Endothelial cell of umbilical vein (primary cell): ENCODE results near the gene OR13C3. TPM values are rescaled to one million over a fixed set of nuclear protein-coding genes. Genes with fewer than 3 reads are reported as not detected.

ENCODE experiments used
- BruUV-seq: library from RNA; stranded (reverse); fragments of 400-500 nt; replicated peaks from 2 replicates; lab custom pipeline; 2021; lab: Mats Ljungman, UMichigan
- CTCF ChIA-PET: fragments of 300-600, 350-600 bp; sonication (Branson Sonifier 250); formaldehyde crosslinking; loops from one replicate; lab custom pipeline; 2021; ENCODE audit warnings: antibody characterized with exemption, inconsistent platforms; lab: Charles Lee
- POLR2A ChIA-PET: fragments of 300-600, 350-600 bp; sonication (Branson Sonifier 250); formaldehyde crosslinking; loops from one replicate; lab custom pipeline; 2021; ENCODE audit warnings: antibody characterized with exemption, inconsistent platforms; lab: Charles Lee
- DNase-seq: peaks from one replicate; pipeline ENCODE4 v3.0.0-alpha.2; 2011; ENCODE audit warnings: low read depth, low spot score
- FAIRE-seq: peaks from 2 replicates; lab custom pipeline; 2011; peaks lifted over from hg19 to GRCh38; lab: Jason Lieb, UNC
- H2AFZ ChIP-seq: 2 replicates; pipeline ENCODE4 v1.6.0; 2012; ENCODE audit warnings: low read depth, low read length, control low read depth, inconsistent platforms
- H3K27ac ChIP-seq: 2 replicates; pipeline ENCODE4 v1.5.1; 2011; ENCODE audit warnings: low read depth, mild to moderate bottlenecking, control low read depth, low read length, moderate library complexity; ENCODE audit not compliant: insufficient read depth
- H3K27me3 ChIP-seq, 2 experiments: 2 replicates each; pipeline versions ENCODE4 v1.6.0 to v1.6.1; 2011; ENCODE audit warnings: low read length in 2 of 2, mixed read lengths in 1 of 2; ENCODE audit not compliant: control insufficient read depth in 2 of 2, insufficient read depth in 2 of 2
- H3K36me3 ChIP-seq, 2 experiments: 2 replicates in 1 of 2; 3 replicates in 1 of 2; pipeline ENCODE4 v1.5.1; 2011; ENCODE audit warnings: low read length in 2 of 2, mild to moderate bottlenecking in 1 of 2, moderate library complexity in 1 of 2; ENCODE audit not compliant: control insufficient read depth in 2 of 2, insufficient read depth in 2 of 2; ENCODE audit errors: extremely low read depth in 1 of 2
- H3K4me1 ChIP-seq: 3 replicates; pipeline ENCODE4 v1.5.1; 2011; ENCODE audit warnings: mild to moderate bottlenecking, low read length; ENCODE audit not compliant: control insufficient read depth, insufficient read depth; ENCODE audit errors: extremely low read depth
- H3K4me2 ChIP-seq: 2 replicates; pipeline ENCODE4 v1.6.1; 2011; ENCODE audit warnings: low read length, control low read depth, mixed read lengths; ENCODE audit not compliant: insufficient read depth
- H3K4me3 ChIP-seq, 3 experiments: fragments of 200-600 bp in 1 of 3; sonication (generic), shearing (Covaris generic) in 1 of 3; replicated peaks in 1 of 3; 2 replicates each; pipeline ENCODE4 v1.5.1; 2011 to 2016; ENCODE audit warnings: control low read depth in 3 of 3, low read length in 3 of 3, mild to moderate bottlenecking in 2 of 3, inconsistent platforms in 1 of 3, low read depth in 1 of 3, moderate library complexity in 1 of 3; ENCODE audit not compliant: insufficient read depth in 1 of 3
- H3K79me2 ChIP-seq: 2 replicates; pipeline ENCODE4 v1.6.0; 2012; ENCODE audit warnings: low read length, inconsistent platforms; ENCODE audit not compliant: control insufficient read depth, insufficient read depth
- H3K9ac ChIP-seq: replicated peaks from 2 replicates; pipeline ENCODE3; 2011; ENCODE audit warnings: low read length, control low read depth; ENCODE audit not compliant: insufficient read depth; ENCODE audit errors: extremely low read depth
- H3K9me1 ChIP-seq: replicated peaks from 3 replicates; pipeline ENCODE4 v1.6.0; 2011; ENCODE audit warnings: mild to moderate bottlenecking, low read length; ENCODE audit not compliant: control insufficient read depth, insufficient read depth; ENCODE audit errors: extremely low read depth
- H3K9me3 ChIP-seq: replicated peaks from 2 replicates; pipeline ENCODE4 v1.5.1; 2012; ENCODE audit warnings: low read length, inconsistent platforms; ENCODE audit not compliant: control insufficient read depth, insufficient read depth
- H4K20me1 ChIP-seq: replicated peaks from 2 replicates; pipeline ENCODE3; 2011; ENCODE audit warnings: mild to moderate bottlenecking, low read length; ENCODE audit not compliant: control insufficient read depth, insufficient read depth; ENCODE audit errors: extremely low read depth
- CTCF ChIP-seq, 2 donors: IDR thresholded peaks; 1 replicate in 1 of 2; 2 replicates in 1 of 2; pipeline ENCODE4 v1.5.1; 2011; ENCODE audit warnings: low read length in 2 of 2, mild to moderate bottlenecking in 2 of 2, moderate library complexity in 2 of 2, control low read depth in 1 of 2, inconsistent platforms in 1 of 2, low read depth in 1 of 2; ENCODE audit not compliant: insufficient read depth in 1 of 2; ENCODE audit errors: extremely low read depth in 1 of 2
- EZH2 ChIP-seq: IDR thresholded peaks from 2 replicates; pipeline ENCODE4 v1.6.1; 2012; ENCODE audit warnings: borderline replicate concordance, low read depth, mild to moderate bottlenecking, moderate library complexity, low read length, inconsistent platforms; ENCODE audit not compliant: severe bottlenecking
- FOS ChIP-seq: IDR thresholded peaks from 2 replicates; pipeline ENCODE4 v1.6.1; 2011; ENCODE audit warnings: mild to moderate bottlenecking, low read length, moderate library complexity, borderline replicate concordance; ENCODE audit not compliant: insufficient read depth
- GATA2 ChIP-seq: IDR thresholded peaks from 2 replicates; pipeline ENCODE4 v1.7.0; 2011; ENCODE audit warnings: low read depth, mild to moderate bottlenecking, moderate library complexity, mixed read lengths, low read length; ENCODE audit not compliant: insufficient read length, insufficient read depth
- JUN ChIP-seq: IDR thresholded peaks from 2 replicates; pipeline ENCODE4 v1.6.1; 2011; ENCODE audit warnings: borderline replicate concordance, low read depth; ENCODE audit not compliant: insufficient read length, insufficient read depth
- MAX ChIP-seq: IDR thresholded peaks from 2 replicates; pipeline ENCODE4 v1.6.1; 2011; ENCODE audit not compliant: insufficient read depth, insufficient read length
- MYC ChIP-seq: IDR thresholded peaks from one replicate; pipeline ENCODE4 v1.6.1; 2011; ENCODE audit warnings: mild to moderate bottlenecking, low read depth, low read length
- POLR2A ChIP-seq: IDR thresholded peaks from 2 replicates; pipeline ENCODE4 v1.6.1; 2012; ENCODE audit warnings: low read depth, mild to moderate bottlenecking, control low read depth, low read length
- POLR2AphosphoS5 ChIP-seq: IDR thresholded peaks from 2 replicates; pipeline ENCODE4 v1.6.1; 2012; ENCODE audit warnings: low read depth, mild to moderate bottlenecking, control low read depth, low read length, moderate library complexity; ENCODE audit not compliant: insufficient read depth
- dilution Hi-C: fragments of 300-500 bp; cut with MboI; formaldehyde crosslinking; loops from one replicate; pipeline ENCODE4 v1.15.0; 2019; ENCODE audit warnings: low sequenced_read_pairs; ENCODE audit not compliant: extremely low pct_ligation_motif_present
- intact Hi-C: fragments of 100-400 bp; cut with micrococcal nuclease; formaldehyde crosslinking; loops from one replicate; pipeline ENCODE4 v1.10.0; 2022
- polyA plus RNA-seq, 4 experiments: library from polyadenylated mRNA; depleted of rRNA in 3 of 4; stranded (reverse) in 3 of 4; unstranded in 1 of 4; fragments of >200 nt; gene quantifications; 2 replicates each; pipeline versions ENCODE4 v1.2.1 to v1.2.3, GENCODE V29; 2011 to 2012; ENCODE audit warnings: missing spikeins in 1 of 4
- total RNA-seq: library from RNA; stranded (reverse); gene quantifications from 2 replicates; pipeline ENCODE4 v1.2.3, GENCODE V29; 2021

Gene OR13C3
- total and polyA plus RNA-seq, 2 donors (not counting 3 experiments of a cell fraction or from before 2014, with no cell fraction given), result not detected

GRCh38 chr9:104503963-104504362 lies 32.7 kb downstream of the OR13C3 start, which contains the start of gene OR13F1:
Gene OR13F1 (plus strand): TSS chr9:104504263. CDS start chr9:104504263, 0 bp downstream.
- no TSS peak for BruUV-seq
- Histone ChIP-seq H3K27ac (no peak within 1 kb of the TSS), H3K36me3 (no peaks in the 10 kb centered on the region), H3K79me2 (no peaks in the 10 kb centered on the region), H4K20me1 (no peaks in the 10 kb centered on the region), H3K27me3 (no peaks in the 10 kb centered on the region), H3K9me1 (no peaks in the 10 kb centered on the region), H3K4me2 (no peak within 1 kb of the TSS), H3K4me3 (no peak within 1 kb of the TSS), H2AFZ (no peak within 1 kb of the TSS), H3K4me1 (no peaks in the 10 kb centered on the region), H3K9ac (no peak within 1 kb of the TSS), H3K9me3 (no peaks in the 10 kb centered on the region)
- no peak for DNase-seq
- TF ChIP-seq EZH2, result no peak
- TF ChIP-seq MYC, result no peak
- TF ChIP-seq JUN, result no peak
- TF ChIP-seq POLR2A, result no peak
- TF ChIP-seq MAX, result no peak
- TF ChIP-seq FOS, result no peak
- no peak for TF ChIP-seq CTCF (IDR thresholded peaks at IDR 0.05; ENCODE audit: extremely low read depth in 1 of 2, insufficient read depth in 1 of 2, low read depth in 1 of 2, low read length in 2 of 2)
- no peak for TF ChIP-seq POLR2AphosphoS5
- no peak for TF ChIP-seq GATA2
- CTCF ChIA-PET, result no interaction called here
- intact Hi-C loops, result no loop called here
- POLR2A ChIA-PET, result no interaction called here
- dilution Hi-C loops, result no loop called here
- FAIRE-seq, result no peak
